ENCODE results near the gene LNP1.

DNA sequence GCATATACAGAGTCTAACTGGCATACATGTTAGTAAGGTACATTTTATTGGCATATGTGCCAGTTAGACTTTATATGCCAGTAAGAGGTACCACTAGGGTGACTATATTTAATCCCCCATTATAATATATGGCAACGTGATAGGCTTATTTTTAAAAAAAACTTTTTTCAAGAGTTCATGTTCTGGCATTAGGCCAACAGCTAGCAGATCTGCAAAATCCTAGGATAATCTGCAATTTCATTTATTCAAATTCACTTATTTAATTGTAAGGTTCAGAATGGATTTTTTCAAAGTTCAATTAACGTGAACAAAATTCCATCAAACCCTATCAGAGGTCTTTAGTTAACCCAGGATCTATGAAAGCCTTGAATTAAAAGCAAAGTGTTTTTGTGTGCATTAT lies 34.9 kb upstream of the LNP1 start:
- TF ChIP-seq, protein P1, sequence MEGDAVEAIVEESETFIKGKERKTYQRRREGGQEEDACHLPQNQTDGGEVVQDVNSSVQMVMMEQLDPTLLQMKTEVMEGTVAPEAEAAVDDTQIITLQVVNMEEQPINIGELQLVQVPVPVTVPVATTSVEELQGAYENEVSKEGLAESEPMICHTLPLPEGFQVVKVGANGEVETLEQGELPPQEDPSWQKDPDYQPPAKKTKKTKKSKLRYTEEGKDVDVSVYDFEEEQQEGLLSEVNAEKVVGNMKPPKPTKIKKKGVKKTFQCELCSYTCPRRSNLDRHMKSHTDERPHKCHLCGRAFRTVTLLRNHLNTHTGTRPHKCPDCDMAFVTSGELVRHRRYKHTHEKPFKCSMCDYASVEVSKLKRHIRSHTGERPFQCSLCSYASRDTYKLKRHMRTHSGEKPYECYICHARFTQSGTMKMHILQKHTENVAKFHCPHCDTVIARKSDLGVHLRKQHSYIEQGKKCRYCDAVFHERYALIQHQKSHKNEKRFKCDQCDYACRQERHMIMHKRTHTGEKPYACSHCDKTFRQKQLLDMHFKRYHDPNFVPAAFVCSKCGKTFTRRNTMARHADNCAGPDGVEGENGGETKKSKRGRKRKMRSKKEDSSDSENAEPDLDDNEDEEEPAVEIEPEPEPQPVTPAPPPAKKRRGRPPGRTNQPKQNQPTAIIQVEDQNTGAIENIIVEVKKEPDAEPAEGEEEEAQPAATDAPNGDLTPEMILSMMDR (IDR thresholded peaks at IDR 0.05) = no peak
- TF ChIP-seq POLR2A (IDR thresholded peaks at IDR 0.05) = no peak

Data from right lobe of liver (tissue), 4 donors.